ENCODE measurements around the gene UCP2. TPM values are rescaled to one million over a fixed set of nuclear protein-coding genes. Genes with fewer than 3 reads are reported as not detected.
"Not testable (repeated sequence)": the region's sequence is repeated elsewhere in the genome, so short reads cannot be mapped to it uniquely, and the experiment has no call there.

Gene UCP2
- total RNA-seq, 2 donors from 2014 or later = 21.6 to 30.2 TPM

- DNase-seq = no peak
- intact Hi-C loops (cut with DNase I) = no loop called here
- no peak for ATAC-seq
These were observed 25.6 kb downstream of the UCP2 start for GRCh38 chr11:73956876-73957653.

DNA sequence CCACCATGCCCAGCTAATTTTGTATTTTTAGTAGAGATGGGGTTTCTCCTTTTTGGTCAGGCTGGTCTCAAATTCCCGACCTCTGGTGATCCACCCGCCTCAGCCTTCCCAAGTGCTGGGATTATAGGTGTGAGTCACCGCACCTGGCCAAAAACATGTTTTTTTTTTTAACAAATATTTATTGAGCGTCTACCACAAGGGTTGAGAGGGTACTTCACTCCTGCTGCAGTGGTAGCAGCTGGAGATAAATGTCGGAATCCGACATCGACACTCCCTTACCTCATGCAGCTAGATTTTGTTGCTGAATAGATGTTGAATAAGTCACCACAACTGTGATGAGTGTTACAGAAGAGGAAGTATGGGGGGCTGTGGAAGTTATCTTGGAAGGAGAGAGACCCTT is 30.8 kb downstream of the UCP2 start:
- no peak for DNase-seq
- no peak for ATAC-seq

DNA sequence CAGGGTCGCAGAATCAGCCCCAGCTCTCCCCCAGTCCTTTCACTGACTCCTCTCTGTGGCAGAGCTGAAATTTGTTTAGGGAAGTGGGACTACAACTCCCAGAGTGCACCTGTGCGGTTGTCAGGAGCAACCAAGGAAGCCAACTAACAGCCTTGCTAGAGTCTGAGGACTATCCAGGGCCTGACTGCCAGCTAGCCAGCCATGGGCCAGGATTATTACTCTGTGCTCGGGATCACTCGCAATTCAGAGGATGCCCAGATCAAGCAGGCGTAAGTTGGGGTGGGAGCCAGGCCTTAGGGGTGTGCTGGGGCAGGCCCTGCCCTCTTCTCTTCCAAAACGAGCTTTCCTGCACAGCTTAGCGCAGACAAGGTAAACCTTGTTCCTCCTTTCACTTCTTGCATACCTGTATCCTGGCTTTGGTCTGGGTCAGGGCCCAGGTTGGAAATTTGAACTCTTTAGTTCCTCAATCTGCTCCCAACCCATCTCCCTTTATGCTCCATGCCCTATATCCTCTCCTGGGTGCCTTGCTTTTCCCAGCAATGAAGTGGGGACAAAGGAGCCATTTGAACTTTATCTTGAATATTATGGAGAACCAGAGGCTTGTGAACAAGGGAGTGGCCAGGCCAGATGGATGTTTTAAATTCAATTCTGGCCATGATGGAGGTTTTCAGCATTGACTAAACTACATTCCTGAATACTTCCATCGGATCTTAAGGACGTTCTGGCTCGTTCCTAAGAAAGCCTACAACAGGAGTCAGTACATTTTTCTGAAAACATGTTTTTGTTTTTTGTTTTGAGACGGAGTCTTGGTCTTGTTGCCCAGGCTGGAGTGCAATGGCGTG is 31.6 kb downstream of the UCP2 start, which contains the start of gene DNAJB13:
Gene DNAJB13, plus strand, starts transcription at position 158 of the 842 bp plus-strand sequence. Its CDS starts 44 bp downstream, at position 202.
- intact Hi-C loops (cut with DNase I) = no loop called here
- ATAC-seq = peak; percentile 51 to 59
- no peak for DNase-seq

More for the DNA sequence above, 30.8 kb downstream of the UCP2 start:
- intact Hi-C loops (cut with DNase I) = no loop called here

DNA sequence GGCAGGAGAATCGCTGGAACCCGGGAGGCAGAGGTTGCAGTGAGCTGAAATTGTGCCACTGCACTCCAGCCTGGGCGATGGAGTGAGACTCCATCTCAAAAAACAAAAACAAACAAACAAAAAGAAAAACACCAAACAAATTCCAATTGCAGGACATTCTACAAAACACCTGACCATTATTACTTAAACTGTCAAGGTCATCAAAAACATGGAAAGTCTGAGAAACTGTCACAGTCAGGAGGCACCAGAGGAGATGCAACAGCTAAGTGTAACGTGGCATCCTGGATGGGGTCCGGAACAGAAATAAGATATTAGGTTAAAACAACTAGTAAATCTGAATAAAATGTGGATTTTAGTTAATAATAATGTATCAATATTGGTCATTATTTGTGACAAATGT is 32.7 kb downstream of the UCP2 start:
- no peak for DNase-seq
- intact Hi-C loops (cut with DNase I) = no loop called here
- no peak for ATAC-seq

DNA sequence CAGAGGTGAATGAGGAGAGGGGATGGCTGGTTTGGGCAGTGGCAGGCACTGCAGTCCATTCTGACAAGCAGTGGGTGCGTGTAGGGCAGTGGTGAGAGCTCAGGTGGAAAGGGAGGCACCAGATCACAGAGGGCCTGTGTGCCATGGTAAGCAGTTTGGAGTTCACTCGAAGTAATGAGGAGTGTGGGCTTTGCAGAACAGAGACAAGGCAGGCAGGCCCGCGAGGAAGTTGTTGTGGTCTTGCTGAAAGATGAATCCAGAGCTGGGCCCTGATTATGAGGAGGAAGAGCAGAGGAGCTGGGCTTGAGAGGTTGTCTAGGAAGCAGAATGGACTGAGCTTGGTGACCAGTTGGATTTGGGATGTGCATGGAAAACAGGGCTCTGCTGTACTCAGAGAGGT is 33.4 kb downstream of the UCP2 start:
- ATAC-seq = no peak

GRCh38 chr11:73946798-73947458 is 35.7 kb downstream of the UCP2 start:
- no peak for ATAC-seq
- intact Hi-C loops (cut with DNase I) = no loop called here

More for the DNA sequence above, 33.4 kb downstream of the UCP2 start:
- intact Hi-C loops (cut with DNase I) = no loop called here
- no peak for DNase-seq

DNA sequence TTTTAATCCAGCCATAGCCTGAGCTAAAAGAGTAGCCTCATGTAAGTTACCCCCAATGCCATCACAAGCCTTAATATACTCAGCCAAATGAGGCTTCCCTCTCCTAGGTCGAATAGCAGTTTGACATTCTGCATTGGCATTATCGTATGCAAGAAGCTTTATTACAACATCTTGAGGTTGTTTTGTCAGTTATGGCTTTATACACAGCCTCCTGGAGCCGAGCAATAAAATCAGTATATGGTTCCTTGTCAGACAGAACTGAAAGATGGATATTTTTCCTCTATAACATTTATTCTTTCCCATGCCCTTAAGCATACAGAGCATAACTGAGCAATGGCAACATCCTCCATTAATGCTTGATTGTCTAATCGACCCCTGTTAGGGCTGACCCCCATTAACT is 37.2 kb downstream of the UCP2 start:
- no peak for ATAC-seq
- intact Hi-C loops (cut with DNase I) = no loop called here
- DNase-seq = no peak

More at GRCh38 chr11:73946798-73947458, 35.7 kb downstream of the UCP2 start:
- no peak for DNase-seq

DNA sequence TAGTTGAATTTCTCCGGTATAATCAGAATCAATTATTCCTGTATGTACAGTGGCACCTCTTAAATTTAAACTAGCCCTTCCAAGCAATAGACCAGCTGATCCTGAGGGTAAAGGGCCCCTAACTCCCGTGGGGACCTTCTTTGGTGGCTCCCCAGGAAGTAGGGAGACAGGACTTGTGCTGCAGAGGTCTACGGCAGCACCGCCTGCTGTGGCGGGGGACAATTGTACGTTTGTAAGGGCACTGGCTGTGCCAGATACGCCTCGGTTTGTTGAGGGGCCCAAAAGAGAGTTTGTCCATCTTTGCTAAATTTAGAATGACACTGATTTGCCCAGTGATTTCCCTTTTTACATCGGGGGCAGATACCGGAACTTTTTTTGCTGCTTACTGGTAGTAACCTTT is 37.7 kb downstream of the UCP2 start:
- intact Hi-C loops (cut with DNase I) = no loop called here
- no peak for ATAC-seq

GRCh38 chr11:73944085-73944484 is 38.6 kb downstream of the UCP2 start:
- ATAC-seq = no peak
- DNase-seq = no peak
- intact Hi-C loops (cut with DNase I) = no loop called here

More for the DNA sequence above, 37.7 kb downstream of the UCP2 start:
- DNase-seq = no peak

DNA sequence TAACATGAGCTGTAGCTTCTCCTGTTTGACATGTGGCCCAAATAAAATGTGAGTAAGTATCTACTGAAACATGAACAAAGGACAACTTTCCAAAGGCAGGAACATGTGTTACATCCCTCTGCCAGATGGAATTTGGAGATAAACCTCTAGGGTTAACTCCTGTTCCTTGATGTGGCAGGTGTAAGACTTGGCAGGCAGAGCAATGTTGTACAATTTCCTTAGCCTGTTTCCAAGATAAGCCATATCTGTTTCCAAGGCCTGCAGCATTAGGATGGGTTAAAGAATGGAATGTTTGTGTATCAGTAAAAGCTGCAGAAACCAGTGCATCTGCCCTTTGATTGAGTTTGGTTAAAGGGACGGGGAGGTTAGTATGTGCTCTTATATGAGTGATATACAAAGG is 40.6 kb downstream of the UCP2 start:
- DNase-seq (no peak), ATAC-seq (no peak)
- intact Hi-C loops (cut with DNase I) = no loop called here

- no peak for DNase-seq
- no peak for ATAC-seq
- intact Hi-C loops (cut with DNase I) = no loop called here
These were observed 41.7 kb downstream of the UCP2 start for GRCh38 chr11:73940801-73941570.

DNA sequence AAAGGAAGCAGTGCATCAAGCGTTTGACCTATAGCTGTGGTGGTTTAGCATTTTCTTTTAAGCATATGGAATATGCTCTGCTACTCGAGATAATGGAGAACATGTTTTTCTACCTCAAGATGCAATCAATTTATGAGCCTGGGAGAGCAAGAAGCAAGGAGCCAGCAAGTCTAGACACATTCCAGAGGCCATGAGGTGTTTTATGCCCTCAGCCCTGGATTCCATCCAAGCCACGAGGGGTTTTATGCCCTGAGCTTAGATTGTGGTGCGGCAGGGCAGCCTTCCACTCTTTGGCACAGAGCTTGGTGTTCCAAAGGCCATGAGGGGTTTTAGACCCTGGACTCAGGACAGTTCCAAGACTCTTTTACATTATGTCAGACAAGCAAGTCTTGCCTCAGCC is 43.5 kb downstream of the UCP2 start:
- intact Hi-C loops (cut with DNase I) = no loop called here

GRCh38 chr11:73936047-73936446 is 46.6 kb downstream of the UCP2 start:
- DNase-seq; ATAC-seq; intact Hi-C loops (cut with DNase I): not testable (repeated sequence)

More for the DNA sequence above, 43.5 kb downstream of the UCP2 start:
- DNase-seq = no peak
- ATAC-seq = no peak

DNA sequence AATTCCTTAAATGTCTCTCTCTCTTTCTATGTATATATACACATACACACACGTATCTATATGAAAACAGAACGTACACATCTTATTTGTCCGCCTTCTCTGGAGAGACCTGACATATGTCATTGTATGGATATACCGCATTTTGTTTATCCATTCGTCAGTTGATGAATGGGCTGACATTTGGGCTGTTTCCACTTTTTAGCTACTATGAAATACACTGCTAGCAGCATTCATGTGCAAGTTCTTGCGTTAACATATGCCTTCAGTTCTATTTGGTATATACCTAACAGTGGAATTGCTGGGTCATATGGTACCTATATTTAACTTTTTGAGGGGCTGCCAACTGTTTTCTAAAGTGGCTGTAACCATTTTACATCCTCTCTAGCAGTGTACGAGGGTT is 49.9 kb downstream of the UCP2 start:
- DNase-seq = no peak
- intact Hi-C loops (cut with DNase I) = no loop called here

DNA sequence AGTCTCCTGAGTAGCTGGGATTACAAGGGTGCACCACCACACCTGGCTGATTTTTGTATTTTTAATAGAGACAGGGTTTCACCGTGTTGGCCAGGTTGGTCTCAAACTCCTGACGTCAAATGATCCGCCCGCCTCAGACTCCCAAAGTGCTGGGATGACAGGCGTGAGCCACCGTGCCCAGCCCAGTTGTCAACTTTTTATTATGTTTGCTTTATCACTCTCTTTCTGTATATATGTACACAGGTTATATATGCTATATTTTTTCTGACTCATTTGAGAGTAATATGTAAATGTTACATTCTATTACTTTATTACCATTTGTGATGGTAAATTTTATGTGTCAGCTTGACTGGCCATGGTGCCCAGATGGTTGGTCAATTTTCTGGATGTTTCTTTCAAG is 50.7 kb downstream of the UCP2 start:
- DNase-seq (no peak), ATAC-seq (no peak)
- intact Hi-C loops (cut with DNase I) = no loop called here

More for the DNA sequence above, 49.9 kb downstream of the UCP2 start:
- no peak for ATAC-seq

DNA sequence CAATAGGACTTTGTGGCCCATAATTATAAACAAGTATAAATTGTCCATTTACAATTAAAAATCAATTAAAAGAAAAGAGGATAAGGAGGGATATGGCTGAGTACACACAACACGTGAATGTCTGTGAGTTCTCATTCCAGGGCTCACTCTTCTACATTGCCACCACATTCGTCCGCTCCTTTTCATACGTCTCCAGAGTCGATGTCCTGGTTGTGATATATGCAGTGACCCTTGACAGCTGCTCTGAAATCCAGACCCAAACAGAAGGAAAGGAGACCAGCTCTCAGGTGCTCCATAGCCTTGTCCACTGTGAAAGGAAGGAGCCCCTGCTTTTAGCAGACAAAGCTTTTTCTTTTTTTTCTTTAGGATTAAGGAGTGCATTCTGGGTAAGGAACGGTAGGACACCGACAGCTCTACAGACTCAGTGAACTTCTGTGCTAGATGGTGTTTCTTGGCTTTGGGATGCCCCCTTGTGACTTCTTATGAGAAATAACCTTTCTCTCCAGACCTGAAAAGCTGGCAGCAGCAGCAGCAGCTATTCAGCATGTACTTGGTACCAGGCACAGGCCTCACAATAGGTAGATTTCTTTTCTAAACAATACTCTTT is 51.5 kb downstream of the UCP2 start:
- no peak for DNase-seq
- intact Hi-C loops (cut with DNase I) = no loop called here
- peak; percentile 77 to 89 for ATAC-seq

- no peak for ATAC-seq
- intact Hi-C loops (cut with DNase I) = loop anchor here in 1 of 2 donors (5.0 kb wide), 1 partner anchor 252 kb away; no protein-coding TSS in a partner anchor
These were observed 53.3 kb downstream of the UCP2 start for GRCh38 chr11:73929388-73929787.

More at GRCh38 chr11:73929388-73929787, 53.3 kb downstream of the UCP2 start:
- DNase-seq = no peak
